Activated T-helper 1 cell treated with anti-CD3 and anti-CD28 coated beads, Interleukin-2, amount 50 U/mL, for 16 hours (primary cell): ENCODE results near the gene CAPZB.

Experiments
- DNase-seq, 2 donors: peaks; one replicate each; pipeline ENCODE4 v3.0.0-alpha.2; 2020; ENCODE audit warnings: low read depth in 1 of 2, low spot score in 1 of 2

CAPZB gene

DNA sequence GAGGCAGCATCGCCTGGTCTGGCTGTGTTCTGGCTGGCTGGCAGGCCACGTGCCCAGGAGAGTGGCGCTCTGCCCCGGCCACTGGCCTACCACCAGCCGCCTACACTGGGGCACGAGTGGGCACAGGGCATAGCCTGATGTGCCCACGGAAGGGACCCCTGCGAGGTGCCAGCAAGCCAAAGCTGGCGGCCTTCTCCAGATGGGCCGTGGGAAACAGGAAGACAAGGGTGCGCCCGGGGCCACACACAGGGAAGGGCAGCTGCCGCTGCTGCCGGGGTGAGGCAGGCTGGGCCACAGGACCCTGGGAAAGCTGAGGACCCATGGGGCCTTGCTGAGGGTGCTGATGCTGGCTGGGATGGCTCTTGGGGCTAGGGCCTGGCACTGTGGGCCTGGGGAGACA, 132.5 kb downstream of the CAPZB start:
- DNase-seq, result no peak

DNA sequence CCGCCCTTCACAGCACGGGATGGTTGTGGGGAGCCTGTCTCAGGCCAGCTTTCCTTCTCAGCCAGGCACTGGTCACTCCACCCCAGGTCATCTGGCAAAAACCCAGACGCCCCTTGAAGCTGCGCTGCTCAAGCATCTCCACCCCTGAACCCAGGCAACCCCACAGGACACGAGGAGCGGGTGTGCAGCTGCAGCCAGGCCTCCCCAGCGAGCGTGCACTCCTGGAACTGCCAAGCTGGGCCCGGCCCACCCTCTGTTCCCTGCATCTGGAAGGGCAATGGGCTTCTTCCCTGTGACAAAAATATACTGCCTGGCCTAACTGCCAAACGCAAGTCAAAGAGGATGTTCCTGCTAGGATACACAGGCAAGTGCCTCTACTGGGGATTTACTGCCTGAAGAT, 133.5 kb downstream of the CAPZB start:
- DNase-seq, result no peak

GRCh38 chr1:19350566-19350965, 134.8 kb downstream of the CAPZB start:
- no peak for DNase-seq

- DNase-seq, result no peak
These were observed 135.3 kb downstream of the CAPZB start for GRCh38 chr1:19349999-19350398.

- no peak for DNase-seq
These were observed 136.7 kb downstream of the CAPZB start for GRCh38 chr1:19348441-19349198.

DNA sequence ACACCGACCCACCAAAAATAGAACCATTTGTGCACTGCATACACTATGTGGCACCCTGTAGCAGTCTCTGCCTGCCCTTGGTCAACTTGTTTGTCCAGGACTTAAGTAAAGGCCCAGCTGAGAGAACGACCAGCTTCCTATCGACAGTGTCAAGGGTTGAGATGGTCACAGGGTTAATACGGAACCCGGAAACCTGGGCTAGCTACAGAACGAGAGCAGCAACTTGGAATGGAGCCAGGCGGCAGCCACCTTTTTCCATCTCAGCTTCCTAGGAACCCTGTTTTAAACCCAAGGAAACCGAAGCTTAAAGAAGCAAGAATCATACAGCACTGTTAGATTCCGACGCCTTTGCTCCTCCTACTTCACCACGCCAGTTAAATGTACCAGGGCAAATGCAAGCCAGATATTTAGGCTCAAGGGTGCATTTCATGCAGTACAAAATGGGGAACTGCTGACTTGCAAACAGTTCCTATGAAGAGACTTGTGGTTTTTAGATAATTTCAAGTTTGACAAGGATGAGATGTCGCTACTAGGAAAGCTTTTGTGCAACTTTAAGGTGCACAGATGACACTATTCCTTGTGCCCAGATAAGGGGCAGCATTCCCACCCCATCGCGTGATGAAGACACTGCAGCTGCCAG, 137.7 kb downstream of the CAPZB start:
- no peak for DNase-seq

- no peak for DNase-seq
These were observed 139.3 kb downstream of the CAPZB start for GRCh38 chr1:19346026-19346425.

DNA sequence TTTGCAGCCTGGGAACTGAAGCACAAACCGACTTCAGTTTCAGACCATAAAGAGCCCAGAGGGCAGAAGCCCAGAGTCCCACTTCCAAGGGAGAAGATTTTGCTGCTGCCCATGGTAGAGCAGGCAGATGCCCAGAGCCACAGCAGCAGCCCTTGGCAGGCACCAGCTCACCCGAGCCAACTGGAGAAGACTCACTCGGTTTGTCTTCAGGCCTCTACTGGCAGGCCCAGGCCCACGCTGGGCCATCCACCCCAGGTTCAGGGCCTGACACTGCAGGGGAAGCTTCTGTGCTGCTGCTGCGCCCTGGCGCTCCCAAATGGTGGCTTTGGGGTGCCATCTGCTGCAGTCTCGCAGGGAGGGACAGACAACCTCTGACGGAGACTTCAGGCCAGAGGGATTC, 139.9 kb downstream of the CAPZB start:
- no peak for DNase-seq

GRCh38 chr1:19344831-19345230, 140.5 kb downstream of the CAPZB start:
- DNase-seq, result no peak

DNA sequence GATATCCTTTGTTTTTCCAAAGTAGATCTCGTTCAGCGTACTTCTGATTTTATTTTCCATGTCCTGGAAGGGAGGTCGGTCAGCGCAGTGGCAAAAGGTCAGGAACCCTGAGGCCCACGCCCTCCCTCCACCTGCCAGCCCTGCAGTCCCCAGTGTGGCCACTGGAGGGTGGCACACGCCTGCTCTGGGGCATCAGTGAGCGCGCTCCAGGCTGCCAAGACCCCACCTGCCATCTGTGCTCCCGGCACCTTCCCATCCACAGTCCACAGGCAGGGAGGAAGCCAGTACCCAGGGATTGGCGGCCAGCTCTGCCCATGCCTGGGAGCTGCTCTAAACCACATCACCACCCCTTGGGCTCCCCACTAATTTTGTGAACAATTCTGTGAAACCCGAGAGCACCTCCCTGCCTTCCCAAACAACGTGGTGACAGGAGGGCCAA, 140.9 kb downstream of the CAPZB start:
- DNase-seq, result peak in 1 of 2 donors; percentile 23

- DNase-seq, result no peak
These were observed 141.6 kb downstream of the CAPZB start for GRCh38 chr1:19343617-19344350.

- no peak for DNase-seq
These were observed 142.3 kb downstream of the CAPZB start for GRCh38 chr1:19342894-19343616.

DNA sequence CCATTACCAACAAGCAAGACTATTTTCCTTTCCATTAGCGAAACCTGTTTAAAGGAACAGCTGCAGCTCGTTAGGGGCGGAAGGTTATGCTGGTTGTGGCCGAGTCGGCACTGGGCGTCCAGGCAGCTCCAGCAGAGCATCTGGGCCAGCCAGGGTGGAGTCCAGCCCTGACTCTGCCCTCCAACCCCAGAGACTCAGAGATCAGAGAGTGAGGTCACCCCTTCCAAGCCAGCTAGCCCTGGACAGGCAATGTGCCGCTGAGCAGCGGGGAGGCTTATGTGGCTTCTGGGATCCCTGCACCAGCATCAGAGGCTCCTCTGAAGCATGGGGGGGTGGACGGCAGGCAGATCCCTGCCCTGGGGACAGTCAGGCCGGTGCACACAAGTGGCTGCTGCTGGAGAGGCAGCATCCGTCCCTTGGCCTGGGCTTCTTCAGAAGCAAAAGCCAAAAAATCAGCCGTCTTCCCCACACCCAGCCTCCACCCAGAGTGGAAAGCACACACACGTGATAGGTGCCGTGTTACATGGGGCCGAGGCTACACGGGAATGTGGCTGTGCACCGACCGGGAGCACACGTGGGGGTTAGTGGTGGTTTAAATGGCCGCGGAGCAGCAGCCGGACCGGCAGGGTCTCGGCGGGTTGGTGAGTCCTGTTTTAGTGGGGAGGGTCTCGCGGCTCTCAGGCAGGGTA, 143.1 kb downstream of the CAPZB start:
- no peak for DNase-seq

- peak; percentile 54 to 58 for DNase-seq
These were observed 143.9 kb downstream of the CAPZB start for GRCh38 chr1:19341201-19342061.

GRCh38 chr1:19340387-19340937, 144.9 kb downstream of the CAPZB start:
- DNase-seq, result no peak

- DNase-seq, result no peak
These were observed 146.0 kb downstream of the CAPZB start for GRCh38 chr1:19339214-19339861.

DNA sequence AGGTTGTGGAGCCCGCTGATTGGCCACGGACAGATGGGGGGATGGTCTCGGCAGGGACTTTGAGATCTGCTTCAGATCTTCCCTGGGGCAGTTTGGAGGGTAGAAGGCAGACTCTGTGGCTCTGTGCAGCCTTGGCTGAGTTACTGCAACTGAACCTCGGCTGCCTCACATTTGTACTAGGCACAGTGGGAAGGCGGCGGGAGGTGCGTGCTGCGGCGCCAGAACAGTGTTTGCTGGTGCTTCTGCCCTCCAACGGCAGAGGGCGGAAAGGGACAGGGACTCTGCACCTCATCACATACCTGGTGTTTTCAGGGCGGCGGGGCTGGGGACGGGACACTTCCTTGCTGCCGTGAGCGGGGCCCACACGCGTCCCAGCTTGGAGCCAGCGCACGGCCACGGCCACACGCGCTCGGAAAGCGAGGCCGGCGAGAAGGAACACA, 147.0 kb downstream of the CAPZB start:
- DNase-seq, result no peak

- DNase-seq, result no peak
These were observed 148.1 kb downstream of the CAPZB start for GRCh38 chr1:19337289-19337688.

GRCh38 chr1:19336543-19336942, 148.8 kb downstream of the CAPZB start:
- DNase-seq, result peak in 1 of 2 donors; percentile 15
